SK-N-SH (cell line): ENCODE data around the gene BLOC1S1.

Experiments used
- EP300 ChIP-seq, 2 experiments: IDR thresholded peaks; 2 replicates each; pipeline versions ENCODE4 v1.4.0 to v1.6.1; 2012; ENCODE audit warnings: borderline replicate concordance in 1 of 2, low read depth in 1 of 2, low read length in 1 of 2
- EZH2phosphoT487 ChIP-seq: fragments of 200-600 bp; sonication (generic); IDR thresholded peaks from 2 replicates; pipeline ENCODE4 v1.6.1; 2017; ENCODE audit warnings: low read depth, mixed run types, mild to moderate bottlenecking, antibody characterized with exemption, moderate library complexity, borderline replicate concordance
- GABPA ChIP-seq: IDR thresholded peaks from 2 replicates; pipeline ENCODE4 v1.4.0; 2012; ENCODE audit warnings: low read depth, mild to moderate bottlenecking
- MXI1 ChIP-seq: IDR thresholded peaks from 2 replicates; pipeline ENCODE4 v1.6.1; 2012; ENCODE audit warnings: mild to moderate bottlenecking, low read depth, low read length, improper control_type of control experiment
- POLR2AphosphoS5 ChIP-seq: IDR thresholded peaks from 2 replicates; pipeline ENCODE4 v1.6.1; 2012; ENCODE audit warnings: low read depth, low read length
- RAD21 ChIP-seq: IDR thresholded peaks from 2 replicates; pipeline ENCODE4 v1.6.1; 2012; ENCODE audit warnings: mild to moderate bottlenecking, low read length
- RCOR1 ChIP-seq: fragments of 150-350 bp; IDR thresholded peaks from 2 replicates; pipeline ENCODE4 v1.6.1; 2017; ENCODE audit warnings: antibody characterized with exemption, low read length
- RFX5 ChIP-seq: IDR thresholded peaks from 2 replicates; pipeline ENCODE4 v1.6.1; 2012; ENCODE audit warnings: mild to moderate bottlenecking, improper control_type of control experiment, low read length
- TAF1 ChIP-seq: IDR thresholded peaks from 2 replicates; pipeline ENCODE4 v1.6.1; 2012; ENCODE audit warnings: low read depth, mild to moderate bottlenecking, low read length, moderate library complexity, borderline replicate concordance
- YY1 ChIP-seq: IDR thresholded peaks from 2 replicates; pipeline ENCODE4 v1.4.0; 2012; ENCODE audit warnings: low read depth, mild to moderate bottlenecking
- TF ChIP-seq, protein P1 (sequence below): fragments of 200-600 bp; sonication (generic); IDR thresholded peaks from 2 replicates; pipeline ENCODE4 v1.6.1; 2017; ENCODE audit warnings: antibody characterized with exemption, mild to moderate bottlenecking, moderate library complexity
- TF ChIP-seq, protein P2 (sequence below): IDR thresholded peaks from 2 replicates; pipeline ENCODE4 v1.4.0; 2012; ENCODE audit warnings: low read depth, borderline replicate concordance

DNA sequence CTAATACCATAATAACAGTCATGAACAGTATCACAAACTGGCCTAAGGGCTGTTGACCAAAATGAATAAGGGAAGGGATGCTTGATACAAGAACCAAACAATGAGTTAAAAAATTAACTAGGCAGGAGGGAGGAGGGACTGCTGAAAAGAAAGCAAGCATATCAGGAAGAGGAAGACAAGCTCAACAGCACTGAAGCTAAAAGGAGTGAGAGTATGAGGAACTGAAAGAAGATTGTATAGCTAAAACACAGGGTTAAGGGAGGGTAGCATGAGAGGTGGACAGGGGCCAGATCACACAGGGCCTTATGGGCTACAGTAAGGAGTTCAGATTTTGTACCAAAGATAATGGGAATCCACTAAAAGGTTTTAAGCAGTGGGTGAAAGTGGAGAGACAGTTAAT lies 42.2 kb upstream of the BLOC1S1 start:
- TF ChIP-seq, protein P1, sequence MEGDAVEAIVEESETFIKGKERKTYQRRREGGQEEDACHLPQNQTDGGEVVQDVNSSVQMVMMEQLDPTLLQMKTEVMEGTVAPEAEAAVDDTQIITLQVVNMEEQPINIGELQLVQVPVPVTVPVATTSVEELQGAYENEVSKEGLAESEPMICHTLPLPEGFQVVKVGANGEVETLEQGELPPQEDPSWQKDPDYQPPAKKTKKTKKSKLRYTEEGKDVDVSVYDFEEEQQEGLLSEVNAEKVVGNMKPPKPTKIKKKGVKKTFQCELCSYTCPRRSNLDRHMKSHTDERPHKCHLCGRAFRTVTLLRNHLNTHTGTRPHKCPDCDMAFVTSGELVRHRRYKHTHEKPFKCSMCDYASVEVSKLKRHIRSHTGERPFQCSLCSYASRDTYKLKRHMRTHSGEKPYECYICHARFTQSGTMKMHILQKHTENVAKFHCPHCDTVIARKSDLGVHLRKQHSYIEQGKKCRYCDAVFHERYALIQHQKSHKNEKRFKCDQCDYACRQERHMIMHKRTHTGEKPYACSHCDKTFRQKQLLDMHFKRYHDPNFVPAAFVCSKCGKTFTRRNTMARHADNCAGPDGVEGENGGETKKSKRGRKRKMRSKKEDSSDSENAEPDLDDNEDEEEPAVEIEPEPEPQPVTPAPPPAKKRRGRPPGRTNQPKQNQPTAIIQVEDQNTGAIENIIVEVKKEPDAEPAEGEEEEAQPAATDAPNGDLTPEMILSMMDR, result no peak
- TF ChIP-seq YY1 (no peak), TAF1 (no peak), RAD21 (no peak), EZH2phosphoT487 (no peak), MXI1 (no peak), RFX5 (no peak), POLR2AphosphoS5 (no peak), RCOR1 (no peak), GABPA (no peak), EP300 (IDR thresholded peaks at IDR 0.05; ENCODE audit: borderline replicate concordance in 1 of 2, low read depth in 1 of 2, low read length in 1 of 2) (no peak)
- TF ChIP-seq, protein P2, sequence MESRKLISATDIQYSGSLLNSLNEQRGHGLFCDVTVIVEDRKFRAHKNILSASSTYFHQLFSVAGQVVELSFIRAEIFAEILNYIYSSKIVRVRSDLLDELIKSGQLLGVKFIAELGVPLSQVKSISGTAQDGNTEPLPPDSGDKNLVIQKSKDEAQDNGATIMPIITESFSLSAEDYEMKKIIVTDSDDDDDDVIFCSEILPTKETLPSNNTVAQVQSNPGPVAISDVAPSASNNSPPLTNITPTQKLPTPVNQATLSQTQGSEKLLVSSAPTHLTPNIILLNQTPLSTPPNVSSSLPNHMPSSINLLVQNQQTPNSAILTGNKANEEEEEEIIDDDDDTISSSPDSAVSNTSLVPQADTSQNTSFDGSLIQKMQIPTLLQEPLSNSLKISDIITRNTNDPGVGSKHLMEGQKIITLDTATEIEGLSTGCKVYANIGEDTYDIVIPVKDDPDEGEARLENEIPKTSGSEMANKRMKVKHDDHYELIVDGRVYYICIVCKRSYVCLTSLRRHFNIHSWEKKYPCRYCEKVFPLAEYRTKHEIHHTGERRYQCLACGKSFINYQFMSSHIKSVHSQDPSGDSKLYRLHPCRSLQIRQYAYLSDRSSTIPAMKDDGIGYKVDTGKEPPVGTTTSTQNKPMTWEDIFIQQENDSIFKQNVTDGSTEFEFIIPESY, result no peak
